ENCODE results near the gene ZAP70. TPM values are rescaled to one million over a fixed set of nuclear protein-coding genes. Genes with fewer than 3 reads are reported as not detected.

The ZAP70 gene
- total and polyA plus RNA-seq, 2 donors (not counting 1 experiment from before 2014, with no cell fraction given), result 3.4 to 20.5 TPM

DNA sequence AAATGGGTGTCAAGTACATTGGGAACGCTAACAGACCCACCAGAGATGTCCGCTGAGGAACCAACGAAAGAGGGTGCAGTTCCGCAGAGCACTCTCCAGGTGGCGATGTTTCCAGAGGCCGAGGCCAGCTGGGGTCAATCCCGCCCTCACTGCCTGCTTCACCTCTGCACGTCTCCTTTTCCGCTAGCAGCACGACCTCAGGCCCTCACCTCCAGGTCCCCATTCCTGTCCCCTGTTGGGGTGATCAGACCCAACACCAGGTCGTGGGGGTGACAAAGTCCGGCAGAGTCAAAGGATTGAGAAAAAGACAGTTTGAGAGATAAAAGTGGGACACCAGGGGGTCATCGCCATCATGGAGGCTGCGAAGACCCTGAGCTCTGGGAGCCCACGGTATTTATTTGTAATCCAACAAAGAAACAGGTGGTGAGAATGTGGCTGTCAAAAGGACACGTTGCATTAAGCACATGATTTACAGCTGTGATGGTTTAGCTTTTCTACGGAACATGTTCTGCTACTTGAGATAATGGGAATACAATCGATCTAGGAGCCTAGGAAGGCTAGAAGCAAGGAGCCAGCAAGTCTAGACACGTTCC lies 27.3 kb downstream of the ZAP70 start:
- H3K27ac Mint-ChIP-seq, result no peak overlapping the region
- Histone ChIP-seq H3K27ac (ENCODE audit: low read length in 2 of 2) (no peak overlapping the region), H3K9me3 (ENCODE audit: control extremely low read depth in 1 of 3, control insufficient read depth in 2 of 3, insufficient read depth in 1 of 3, low read length in 2 of 3) (no peaks in the 10 kb centered on the region), H3K4me2 (replicated peaks; ENCODE audit: low read depth, low read length, poor library complexity, severe bottlenecking) (no peak overlapping the region), H4K20me1 (ENCODE audit: control insufficient read depth, insufficient read depth, low read length, poor library complexity, severe bottlenecking) (no peaks in the 10 kb centered on the region), H3K4me3 (ENCODE audit: control extremely low read depth in 1 of 5, extremely low read depth in 1 of 5, insufficient read depth in 1 of 5, low read depth in 2 of 5, low read length in 4 of 5) (no peak overlapping the region), H3K27me3 (replicated peaks in 1 of 4; ENCODE audit: control extremely low read depth in 1 of 4, control insufficient read depth in 3 of 4, insufficient read depth in 4 of 4, low read length in 3 of 4) (no peaks in the 10 kb centered on the region), H3K9ac (ENCODE audit: low read length) (no peak overlapping the region), H3K79me2 (ENCODE audit: control insufficient read depth, insufficient read depth, low read length) (no peaks in the 10 kb centered on the region), H3K36me3 (replicated peaks in 1 of 2; ENCODE audit: control extremely low read depth in 1 of 2, control insufficient read depth in 1 of 2, extremely low read depth in 1 of 2, insufficient read depth in 2 of 2, low read length in 1 of 2) (no peaks in the 10 kb centered on the region), H2AFZ (ENCODE audit: insufficient read depth, low read depth, low read length, poor library complexity, severe bottlenecking) (peak overlapping the region; percentile 35), H3K4me1 (ENCODE audit: control insufficient read depth in 2 of 2, insufficient read depth in 2 of 2, low read length in 2 of 2) (peaks cover 12 to 20% of the 10 kb centered on the region in 2 donors)
- intact Hi-C loops (cut with micrococcal nuclease), result no loop called here
- peaks cover 33% of the 10 kb centered on the region for H3K4me1 Mint-ChIP-seq
- peaks cover 4% of the 10 kb centered on the region for H3K27me3 Mint-ChIP-seq
- DNase-seq (peak; percentile 59), ATAC-seq (ENCODE audit: low read depth) (peak; percentile 73)
- TF ChIP-seq, protein P1, sequence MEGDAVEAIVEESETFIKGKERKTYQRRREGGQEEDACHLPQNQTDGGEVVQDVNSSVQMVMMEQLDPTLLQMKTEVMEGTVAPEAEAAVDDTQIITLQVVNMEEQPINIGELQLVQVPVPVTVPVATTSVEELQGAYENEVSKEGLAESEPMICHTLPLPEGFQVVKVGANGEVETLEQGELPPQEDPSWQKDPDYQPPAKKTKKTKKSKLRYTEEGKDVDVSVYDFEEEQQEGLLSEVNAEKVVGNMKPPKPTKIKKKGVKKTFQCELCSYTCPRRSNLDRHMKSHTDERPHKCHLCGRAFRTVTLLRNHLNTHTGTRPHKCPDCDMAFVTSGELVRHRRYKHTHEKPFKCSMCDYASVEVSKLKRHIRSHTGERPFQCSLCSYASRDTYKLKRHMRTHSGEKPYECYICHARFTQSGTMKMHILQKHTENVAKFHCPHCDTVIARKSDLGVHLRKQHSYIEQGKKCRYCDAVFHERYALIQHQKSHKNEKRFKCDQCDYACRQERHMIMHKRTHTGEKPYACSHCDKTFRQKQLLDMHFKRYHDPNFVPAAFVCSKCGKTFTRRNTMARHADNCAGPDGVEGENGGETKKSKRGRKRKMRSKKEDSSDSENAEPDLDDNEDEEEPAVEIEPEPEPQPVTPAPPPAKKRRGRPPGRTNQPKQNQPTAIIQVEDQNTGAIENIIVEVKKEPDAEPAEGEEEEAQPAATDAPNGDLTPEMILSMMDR (IDR thresholded peaks at IDR 0.05), result peak; percentile 83
- no peak for TF ChIP-seq EZH2 (IDR thresholded peaks at IDR 0.05; ENCODE audit: borderline replicate concordance, insufficient read depth, low read depth, low read length, poor library complexity, severe bottlenecking)
- CTCF ChIA-PET, result interaction anchor here (0.9 to 6.3 kb wide), 21 partner anchors 11 to 644 kb away, joined by 3 to 36 read pairs (median 4); partner anchors contain the start of gene COX5B
- no peak overlapping the region for H3K4me3 Mint-ChIP-seq
- no peaks in the 10 kb centered on the region for H3K9me3 Mint-ChIP-seq (ENCODE audit: insufficient read depth)
- POLR2A ChIA-PET, result no interaction called here
- WGBS (ENCODE audit: insufficient coverage), result 51% methylated on average over 17 of the region's 19 CpGs

DNA sequence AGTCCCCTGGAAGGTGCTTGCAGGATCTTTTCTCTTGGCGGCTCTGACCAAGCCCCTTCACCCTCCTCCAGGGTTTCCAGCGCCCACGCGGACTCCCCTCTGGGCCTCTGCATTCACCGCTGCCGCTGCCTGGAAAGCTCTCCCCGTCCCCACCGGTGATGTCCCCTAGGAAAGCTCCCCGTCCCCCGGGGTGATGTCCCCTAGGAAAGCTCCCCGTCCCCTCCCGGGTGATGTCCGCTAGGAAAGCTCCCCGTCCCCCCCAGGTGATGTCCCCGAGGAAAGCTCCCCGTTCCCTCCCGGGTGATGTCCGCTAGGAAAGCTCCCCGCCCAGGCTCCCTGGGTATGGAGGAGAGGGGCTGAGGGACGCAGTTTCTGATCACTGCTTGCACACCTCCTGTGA lies 27.9 kb downstream of the ZAP70 start:
- no peaks in the 10 kb centered on the region for H3K9me3 Mint-ChIP-seq (ENCODE audit: insufficient read depth)
- Histone ChIP-seq H3K9me3 (ENCODE audit: control extremely low read depth in 1 of 3, control insufficient read depth in 2 of 3, insufficient read depth in 1 of 3, low read length in 2 of 3) (no peaks in the 10 kb centered on the region), H3K79me2 (ENCODE audit: control insufficient read depth, insufficient read depth, low read length) (no peaks in the 10 kb centered on the region), H4K20me1 (ENCODE audit: control insufficient read depth, insufficient read depth, low read length, poor library complexity, severe bottlenecking) (no peaks in the 10 kb centered on the region), H3K27me3 (replicated peaks in 1 of 4; ENCODE audit: control extremely low read depth in 1 of 4, control insufficient read depth in 3 of 4, insufficient read depth in 4 of 4, low read length in 3 of 4) (no peaks in the 10 kb centered on the region), H2AFZ (ENCODE audit: insufficient read depth, low read depth, low read length, poor library complexity, severe bottlenecking) (no peak overlapping the region), H3K4me1 (ENCODE audit: control insufficient read depth in 2 of 2, insufficient read depth in 2 of 2, low read length in 2 of 2) (peaks cover 16 to 25% of the 10 kb centered on the region in 2 donors), H3K27ac (ENCODE audit: low read length in 2 of 2) (no peak overlapping the region), H3K36me3 (replicated peaks in 1 of 2; ENCODE audit: control extremely low read depth in 1 of 2, control insufficient read depth in 1 of 2, extremely low read depth in 1 of 2, insufficient read depth in 2 of 2, low read length in 1 of 2) (no peaks in the 10 kb centered on the region), H3K9ac (ENCODE audit: low read length) (no peak overlapping the region), H3K4me3 (ENCODE audit: control extremely low read depth in 1 of 5, extremely low read depth in 1 of 5, insufficient read depth in 1 of 5, low read depth in 2 of 5, low read length in 4 of 5) (no peak overlapping the region), H3K4me2 (replicated peaks; ENCODE audit: low read depth, low read length, poor library complexity, severe bottlenecking) (no peak overlapping the region)
- POLR2A ChIA-PET, result no interaction called here
- 97% methylated on average over 19 of the region's 20 CpGs for WGBS (ENCODE audit: insufficient coverage)
- no peak for ATAC-seq (ENCODE audit: low read depth)
- H3K27ac Mint-ChIP-seq, result no peak overlapping the region
- CTCF ChIA-PET, result interaction anchor here (0.9 to 6.3 kb wide), 18 partner anchors 11 to 644 kb away, joined by 3 to 36 read pairs (median 5); no protein-coding TSS in a partner anchor
- DNase-seq, result no peak
- TF ChIP-seq EZH2 (IDR thresholded peaks at IDR 0.05; ENCODE audit: borderline replicate concordance, insufficient read depth, low read depth, low read length, poor library complexity, severe bottlenecking), result no peak
- TF ChIP-seq, protein P1 (IDR thresholded peaks at IDR 0.05), result no peak
- H3K4me1 Mint-ChIP-seq, result peaks cover 38% of the 10 kb centered on the region
- H3K27me3 Mint-ChIP-seq, result peaks cover 3% of the 10 kb centered on the region
- H3K4me3 Mint-ChIP-seq, result no peak overlapping the region
- intact Hi-C loops (cut with micrococcal nuclease), result no loop called here
